GM18526 (cell line): Measurements from ENCODE around the gene RNF32.

Source experiments
- POLR2A ChIP-seq: IDR thresholded peaks from 3 replicates; pipeline ENCODE4 v1.6.1; 2011; ENCODE audit not compliant: insufficient read length; ENCODE audit errors: extremely low read depth

The RNF32 gene

GRCh38 chr7:156656598-156656997, 16.0 kb downstream of the RNF32 start:
- TF ChIP-seq POLR2A, result no peak

DNA sequence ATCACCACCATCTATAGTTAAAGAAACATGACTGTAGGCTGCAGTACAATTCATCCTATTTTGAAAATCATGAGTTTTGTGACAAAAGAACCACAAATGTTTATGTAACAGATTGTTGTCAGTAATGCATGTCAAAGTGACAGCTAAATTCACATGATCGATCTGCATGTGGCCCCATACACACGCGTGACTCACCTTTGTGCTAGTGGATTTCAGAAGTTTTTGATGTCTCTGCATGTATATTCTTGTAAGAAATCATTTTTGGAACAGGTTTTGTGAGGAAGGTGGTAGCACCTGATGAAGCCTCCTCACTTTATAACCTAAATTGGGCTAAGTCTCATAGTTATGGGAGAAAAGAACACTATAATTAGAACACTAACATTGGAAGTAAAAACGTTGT, 17.1 kb downstream of the RNF32 start:
- TF ChIP-seq POLR2A, result no peak

GRCh38 chr7:156659203-156659602, 18.6 kb downstream of the RNF32 start:
- TF ChIP-seq POLR2A, result no peak

GRCh38 chr7:156659961-156660360, 19.4 kb downstream of the RNF32 start:
- TF ChIP-seq POLR2A, result no peak

DNA sequence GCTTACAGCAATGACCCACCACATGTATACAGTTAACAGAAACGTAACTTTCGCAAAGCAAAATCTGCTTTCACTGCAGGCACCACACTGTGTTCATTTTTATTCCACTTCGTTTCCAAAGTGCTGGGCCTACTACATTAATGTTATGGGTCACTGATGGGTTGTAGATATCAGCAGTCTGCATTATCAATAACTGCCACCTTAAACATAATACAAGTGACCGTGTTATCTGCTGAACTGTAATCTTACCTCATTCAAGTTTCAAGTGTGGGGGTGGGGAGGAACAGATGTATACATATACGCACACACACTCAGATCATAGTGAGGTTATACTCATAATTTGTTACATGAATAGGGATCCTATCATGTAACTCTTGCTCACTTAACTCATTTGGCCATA, 21.1 kb downstream of the RNF32 start:
- TF ChIP-seq POLR2A, result no peak

GRCh38 chr7:156662277-156662676, 21.7 kb downstream of the RNF32 start:
- TF ChIP-seq POLR2A, result no peak

- no peak for TF ChIP-seq POLR2A
Measured at GRCh38 chr7:156665101-156665500, 24.5 kb downstream of the RNF32 start.

DNA sequence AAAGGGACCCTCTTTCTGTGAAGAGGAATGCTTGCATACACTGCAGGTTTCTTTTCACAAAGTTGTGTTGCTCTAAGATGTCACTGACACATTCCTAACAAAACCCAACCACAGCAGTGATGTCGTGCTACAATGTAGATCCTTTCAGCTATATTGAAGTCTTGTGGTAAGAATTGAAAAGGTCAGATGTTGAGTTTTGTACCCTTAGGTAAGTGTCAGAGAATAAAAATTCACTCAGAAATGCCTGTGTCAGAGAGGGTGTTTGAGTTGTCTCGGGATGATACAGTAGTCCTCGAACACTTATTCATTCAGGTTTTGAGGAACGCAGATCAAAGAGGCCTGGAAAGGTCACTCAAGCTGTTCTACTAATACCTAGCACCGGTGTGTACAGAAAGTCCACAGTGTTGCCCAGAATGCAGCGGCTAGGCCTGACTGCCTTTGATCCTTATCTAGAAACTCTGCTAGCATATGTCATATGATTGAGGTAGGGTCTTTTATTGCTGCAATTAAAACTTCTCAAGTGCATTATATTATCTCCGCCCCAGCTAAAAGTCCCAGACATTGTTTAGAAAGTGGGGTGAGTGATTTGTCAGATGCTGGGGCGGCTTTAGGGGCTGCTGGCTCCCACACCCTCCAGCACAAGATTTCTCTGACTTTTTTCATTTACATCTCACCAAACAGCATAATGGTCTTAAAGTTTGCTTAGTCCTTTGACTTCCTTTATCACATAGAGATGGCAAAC, 26.0 kb downstream of the RNF32 start:
- TF ChIP-seq POLR2A, result no peak

DNA sequence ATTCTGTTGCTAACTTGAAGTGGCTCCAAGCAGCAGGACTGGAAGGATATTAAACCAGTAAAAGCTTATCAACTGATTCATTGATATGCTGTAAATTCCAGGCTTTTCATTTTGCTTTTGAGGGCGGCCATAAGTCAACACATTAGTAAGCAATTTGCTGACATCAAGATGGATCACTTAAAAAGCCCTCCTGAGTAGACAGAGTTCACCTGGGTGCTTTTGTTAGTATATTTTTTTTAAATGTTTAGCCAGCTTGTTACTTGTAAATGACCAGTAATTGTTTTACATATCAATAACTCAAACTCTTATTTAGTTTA, 26.5 kb downstream of the RNF32 start:
- no peak for TF ChIP-seq POLR2A

- no peak for TF ChIP-seq POLR2A
Measured at GRCh38 chr7:156668130-156668741, 27.7 kb downstream of the RNF32 start.

DNA sequence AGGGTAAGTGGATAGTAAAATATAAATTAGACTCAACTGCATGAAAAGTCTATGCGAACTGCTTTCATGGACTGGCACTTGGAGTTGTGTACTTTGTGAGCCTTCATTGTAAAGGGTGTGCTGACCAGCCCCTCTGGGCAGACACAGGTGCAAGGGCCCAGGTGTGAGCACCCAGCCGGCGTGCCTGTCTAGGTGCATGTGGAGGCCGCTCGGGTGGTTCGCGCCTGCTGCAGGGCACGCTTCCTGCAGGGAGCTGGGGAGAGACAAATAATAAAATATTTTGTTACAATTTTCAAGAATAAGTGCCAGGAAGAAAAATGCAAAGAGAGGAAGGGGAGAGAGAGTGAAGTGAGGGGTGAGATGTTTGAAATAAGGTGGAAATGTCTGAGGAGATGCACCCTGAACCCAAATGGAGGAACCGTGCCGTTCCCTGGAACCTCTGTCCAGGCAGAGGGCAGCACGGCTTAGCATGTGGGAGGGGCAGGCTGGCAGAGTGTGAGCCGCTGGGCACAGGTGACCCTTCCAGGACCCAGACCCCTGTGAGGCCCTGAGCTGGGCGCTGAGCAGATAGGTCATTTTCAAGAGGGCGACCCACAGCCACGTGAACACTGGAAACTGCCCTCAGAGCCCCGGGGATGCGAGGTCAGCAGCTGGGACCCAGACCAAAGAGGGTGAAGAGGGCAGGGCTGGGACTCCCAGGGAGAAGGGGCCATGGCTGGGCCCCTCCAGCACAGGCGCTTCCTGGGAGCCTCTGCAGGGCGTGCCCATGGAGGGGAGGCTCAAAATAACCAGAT, 28.7 kb downstream of the RNF32 start:
- no peak for TF ChIP-seq POLR2A

GRCh38 chr7:156673454-156673853, 32.9 kb downstream of the RNF32 start:
- no peak for TF ChIP-seq POLR2A

DNA sequence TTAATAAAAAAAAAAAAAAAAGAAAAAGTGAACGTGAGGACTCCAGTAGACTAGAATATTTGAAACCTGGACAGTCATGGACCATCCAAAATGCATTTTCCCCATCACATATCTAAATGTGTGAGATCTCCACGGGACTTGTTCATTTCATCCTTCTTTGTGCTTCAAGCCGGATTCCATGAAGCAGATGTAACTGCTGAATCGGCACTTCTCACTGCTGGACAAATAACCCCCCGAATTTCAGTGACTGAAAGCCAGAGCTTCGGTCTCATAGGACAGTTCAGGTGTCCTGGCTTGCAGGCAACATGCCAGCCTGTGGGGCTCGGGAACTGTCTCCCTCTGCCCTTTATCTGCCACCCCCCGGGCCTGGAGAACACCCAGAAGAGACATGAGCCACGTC, 33.3 kb downstream of the RNF32 start:
- no peak for TF ChIP-seq POLR2A

GRCh38 chr7:156675721-156676120, 35.1 kb downstream of the RNF32 start:
- TF ChIP-seq POLR2A, result no peak

- no peak for TF ChIP-seq POLR2A
Measured at GRCh38 chr7:156676263-156676662, 35.7 kb downstream of the RNF32 start.

DNA sequence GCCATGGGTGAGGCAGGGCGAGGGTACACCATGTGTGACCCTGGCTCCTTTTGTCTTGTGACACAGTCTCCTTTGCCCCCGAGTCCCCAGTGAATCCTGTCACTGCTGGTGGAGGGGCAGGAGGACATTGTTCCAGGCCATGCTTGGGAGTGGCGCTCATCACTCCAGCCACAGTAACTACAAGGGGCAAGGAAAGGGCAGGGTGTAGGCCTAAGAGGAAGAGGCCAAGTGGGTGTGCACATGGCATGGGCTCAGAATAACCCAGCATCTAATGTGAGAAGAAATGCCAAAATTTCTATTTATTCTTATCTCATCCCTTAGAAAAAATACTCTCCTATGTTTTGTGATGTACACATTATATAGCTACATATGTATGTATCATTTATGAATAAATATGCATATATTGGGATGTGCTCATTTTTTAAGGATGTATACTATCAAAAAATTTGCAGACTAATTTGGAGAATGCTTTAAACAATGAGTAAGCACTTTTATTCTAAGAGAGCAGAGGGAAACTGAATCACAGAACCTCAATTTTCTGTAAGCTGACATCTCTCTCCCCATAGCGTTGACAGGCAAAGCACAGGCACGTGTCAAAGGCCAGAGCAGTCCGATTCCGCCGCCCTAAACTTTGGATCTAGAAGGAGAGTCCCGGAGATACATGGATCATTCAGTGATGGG, 36.9 kb downstream of the RNF32 start:
- no peak for TF ChIP-seq POLR2A
